ENCODE measurements around the gene SSR3.

- TF ChIP-seq, protein P1, sequence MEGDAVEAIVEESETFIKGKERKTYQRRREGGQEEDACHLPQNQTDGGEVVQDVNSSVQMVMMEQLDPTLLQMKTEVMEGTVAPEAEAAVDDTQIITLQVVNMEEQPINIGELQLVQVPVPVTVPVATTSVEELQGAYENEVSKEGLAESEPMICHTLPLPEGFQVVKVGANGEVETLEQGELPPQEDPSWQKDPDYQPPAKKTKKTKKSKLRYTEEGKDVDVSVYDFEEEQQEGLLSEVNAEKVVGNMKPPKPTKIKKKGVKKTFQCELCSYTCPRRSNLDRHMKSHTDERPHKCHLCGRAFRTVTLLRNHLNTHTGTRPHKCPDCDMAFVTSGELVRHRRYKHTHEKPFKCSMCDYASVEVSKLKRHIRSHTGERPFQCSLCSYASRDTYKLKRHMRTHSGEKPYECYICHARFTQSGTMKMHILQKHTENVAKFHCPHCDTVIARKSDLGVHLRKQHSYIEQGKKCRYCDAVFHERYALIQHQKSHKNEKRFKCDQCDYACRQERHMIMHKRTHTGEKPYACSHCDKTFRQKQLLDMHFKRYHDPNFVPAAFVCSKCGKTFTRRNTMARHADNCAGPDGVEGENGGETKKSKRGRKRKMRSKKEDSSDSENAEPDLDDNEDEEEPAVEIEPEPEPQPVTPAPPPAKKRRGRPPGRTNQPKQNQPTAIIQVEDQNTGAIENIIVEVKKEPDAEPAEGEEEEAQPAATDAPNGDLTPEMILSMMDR (IDR thresholded peaks at IDR 0.05), result no peak
- no peak for TF ChIP-seq POLR2A (IDR thresholded peaks at IDR 0.05)
Observed at GRCh38 chr3:156491192-156491591, 63.7 kb downstream of the SSR3 start.

Data from thyroid gland (tissue), 4 donors.